Renal pelvis (tissue), 4 donors: ENCODE measurements around the gene IQCM. TPM values are rescaled to one million over a fixed set of nuclear protein-coding genes. Genes with fewer than 3 reads are reported as not detected.
"Not testable (repeated sequence)": the region's sequence is repeated elsewhere in the genome, so short reads cannot be mapped to it uniquely, and the experiment has no call there.

Experiments used
- DNase-seq: peaks from one replicate; pipeline ENCODE4 v3.0.0-alpha.2; 2013
- polyA plus RNA-seq, 3 donors: library from polyadenylated mRNA; unstranded; fragments of 120-200 nt; gene quantifications; one replicate each; pipeline ENCODE4 v1.2.1, GENCODE V29; 2013; ENCODE audit not compliant: insufficient read length in 3 of 3

IQCM gene
- polyA plus RNA-seq, 3 donors = not detected

GRCh38 chr4:149584722-149585121, 230.9 kb downstream of the IQCM start:
- no peak for DNase-seq

GRCh38 chr4:149574971-149575370, 240.7 kb downstream of the IQCM start:
- DNase-seq = no peak

- no peak for DNase-seq
These were observed 242.9 kb downstream of the IQCM start for GRCh38 chr4:149572716-149573115.

- no peak for DNase-seq
These were observed 259.8 kb downstream of the IQCM start for GRCh38 chr4:149555799-149556198.

- no peak for DNase-seq
These were observed 260.5 kb downstream of the IQCM start for GRCh38 chr4:149555146-149555545.

- no peak for DNase-seq
These were observed 261.6 kb downstream of the IQCM start for GRCh38 chr4:149553959-149554520.

- no peak for DNase-seq
These were observed 263.0 kb downstream of the IQCM start for GRCh38 chr4:149552601-149553000.

- DNase-seq = peak; percentile 3
These were observed 265.7 kb downstream of the IQCM start for GRCh38 chr4:149549911-149550310.

- DNase-seq = no peak
These were observed 280.9 kb downstream of the IQCM start for GRCh38 chr4:149534779-149535178.

- DNase-seq = no peak
These were observed 283.8 kb downstream of the IQCM start for GRCh38 chr4:149531861-149532260.

GRCh38 chr4:149523039-149523438, 292.6 kb downstream of the IQCM start:
- DNase-seq = no peak

GRCh38 chr4:149521611-149522425, 293.8 kb downstream of the IQCM start:
- no peak for DNase-seq

GRCh38 chr4:149518471-149518870, 297.2 kb downstream of the IQCM start:
- DNase-seq = no peak

GRCh38 chr4:149513081-149513480, 302.6 kb downstream of the IQCM start:
- no peak for DNase-seq

GRCh38 chr4:149512501-149512900, 303.1 kb downstream of the IQCM start:
- DNase-seq = no peak

- DNase-seq = no peak
These were observed 303.9 kb downstream of the IQCM start for GRCh38 chr4:149511558-149512298.

GRCh38 chr4:149507309-149507708, 308.3 kb downstream of the IQCM start:
- not testable (repeated sequence) for DNase-seq

GRCh38 chr4:149500806-149501205, 314.8 kb downstream of the IQCM start:
- no peak for DNase-seq

- DNase-seq = no peak
These were observed 315.9 kb downstream of the IQCM start for GRCh38 chr4:149499726-149500125.

GRCh38 chr4:149498246-149498645, 317.4 kb downstream of the IQCM start:
- no peak for DNase-seq

GRCh38 chr4:149493492-149493891, 322.2 kb downstream of the IQCM start:
- DNase-seq = peak; percentile 4

- no peak for DNase-seq
These were observed 326.3 kb downstream of the IQCM start for GRCh38 chr4:149489321-149489720.

- DNase-seq = no peak
These were observed 328.8 kb downstream of the IQCM start for GRCh38 chr4:149486861-149487260.
